CMK (cell line): ENCODE measurements around the gene CD44.

ENCODE experiments used
- DNase-seq: peaks from one replicate; pipeline ENCODE4 v3.0.0-alpha.2; 2010; ENCODE audit warnings: low read depth

CD44 gene

GRCh38 chr11:35112056-35112845, 26.7 kb upstream of the CD44 start:
- DNase-seq, result no peak

DNA sequence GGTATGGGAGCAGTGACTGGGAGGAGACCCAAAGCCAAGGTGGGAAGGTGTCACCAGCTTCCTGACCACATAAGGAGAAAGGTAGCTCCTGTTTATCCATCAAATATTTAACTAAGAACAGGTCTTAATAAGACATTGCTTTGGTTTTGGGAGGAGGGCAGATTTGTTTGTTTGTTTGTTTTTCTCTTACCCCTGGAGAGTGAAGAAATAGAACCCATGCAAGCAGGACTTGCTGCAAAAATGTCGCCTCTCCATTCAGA, 26.2 kb upstream of the CD44 start:
- no peak for DNase-seq

GRCh38 chr11:35114906-35115687, 23.9 kb upstream of the CD44 start:
- DNase-seq, result no peak

GRCh38 chr11:35115688-35116030, 23.3 kb upstream of the CD44 start:
- DNase-seq, result no peak

- DNase-seq, result no peak
These were observed 22.7 kb upstream of the CD44 start for GRCh38 chr11:35116245-35116644.

DNA sequence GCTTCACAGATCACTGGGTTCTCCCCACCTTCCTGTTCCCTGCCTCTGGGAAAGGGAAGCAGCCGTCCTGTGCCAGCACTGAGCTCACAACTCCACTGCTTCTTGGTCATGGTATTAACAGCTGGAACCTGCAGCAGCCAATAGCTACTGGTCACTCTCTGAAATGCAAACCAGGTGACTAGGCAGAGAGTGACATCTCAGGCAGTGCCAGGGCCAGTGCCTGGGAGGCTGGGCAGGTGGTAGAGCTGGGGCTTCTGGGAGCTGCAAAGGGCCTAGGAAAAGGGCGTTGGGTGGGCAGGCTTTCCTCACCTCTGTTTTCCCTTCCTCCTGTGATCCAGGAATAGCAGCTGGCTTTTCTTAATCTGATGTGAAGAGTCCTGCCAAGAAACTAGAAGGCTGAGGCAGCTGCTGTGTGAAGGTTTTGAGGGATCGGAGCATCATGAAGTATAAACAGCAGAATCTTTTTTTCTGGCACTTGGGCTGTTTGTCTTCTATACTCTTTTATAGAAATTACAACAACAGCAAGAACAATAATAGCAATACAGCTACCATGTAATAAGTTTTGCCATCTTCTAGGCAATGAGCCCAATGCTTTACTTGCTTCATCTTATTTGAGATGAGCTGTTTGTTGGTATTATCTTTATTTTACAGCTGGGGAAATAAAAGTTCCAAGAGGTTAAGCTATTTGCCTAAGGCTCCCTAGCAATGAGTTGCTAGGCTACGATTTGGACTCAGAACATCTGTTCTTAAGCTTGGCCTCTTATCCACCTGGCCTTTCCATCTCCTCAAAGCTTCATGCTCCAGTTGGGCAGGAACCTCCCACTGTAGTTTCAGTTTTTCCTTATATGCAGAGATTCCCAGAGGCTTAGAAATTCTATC, 22.0 kb upstream of the CD44 start:
- DNase-seq, result no peak

DNA sequence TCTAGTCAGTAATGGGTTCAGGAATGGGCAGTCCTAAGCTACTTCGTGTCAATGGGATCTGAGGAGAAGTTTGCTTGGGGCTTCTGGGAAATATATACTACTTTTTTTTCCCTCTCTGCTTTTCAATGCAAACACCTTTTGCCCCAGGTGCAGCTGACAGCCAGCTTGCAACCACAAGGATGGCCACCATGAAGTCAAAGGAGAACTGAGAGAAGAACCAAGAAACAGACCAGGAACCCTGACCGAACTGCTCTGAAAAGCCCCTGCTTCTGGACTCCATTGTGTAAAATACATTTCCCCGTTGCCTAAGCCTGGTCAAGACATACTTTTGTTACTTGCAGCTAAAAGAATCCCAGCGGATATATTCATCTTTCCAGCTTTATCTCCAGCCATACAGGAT, 20.1 kb upstream of the CD44 start:
- DNase-seq, result no peak

- no peak for DNase-seq
These were observed 17.6 kb upstream of the CD44 start for GRCh38 chr11:35121326-35121865.

GRCh38 chr11:35122308-35122707, 16.7 kb upstream of the CD44 start:
- no peak for DNase-seq

DNA sequence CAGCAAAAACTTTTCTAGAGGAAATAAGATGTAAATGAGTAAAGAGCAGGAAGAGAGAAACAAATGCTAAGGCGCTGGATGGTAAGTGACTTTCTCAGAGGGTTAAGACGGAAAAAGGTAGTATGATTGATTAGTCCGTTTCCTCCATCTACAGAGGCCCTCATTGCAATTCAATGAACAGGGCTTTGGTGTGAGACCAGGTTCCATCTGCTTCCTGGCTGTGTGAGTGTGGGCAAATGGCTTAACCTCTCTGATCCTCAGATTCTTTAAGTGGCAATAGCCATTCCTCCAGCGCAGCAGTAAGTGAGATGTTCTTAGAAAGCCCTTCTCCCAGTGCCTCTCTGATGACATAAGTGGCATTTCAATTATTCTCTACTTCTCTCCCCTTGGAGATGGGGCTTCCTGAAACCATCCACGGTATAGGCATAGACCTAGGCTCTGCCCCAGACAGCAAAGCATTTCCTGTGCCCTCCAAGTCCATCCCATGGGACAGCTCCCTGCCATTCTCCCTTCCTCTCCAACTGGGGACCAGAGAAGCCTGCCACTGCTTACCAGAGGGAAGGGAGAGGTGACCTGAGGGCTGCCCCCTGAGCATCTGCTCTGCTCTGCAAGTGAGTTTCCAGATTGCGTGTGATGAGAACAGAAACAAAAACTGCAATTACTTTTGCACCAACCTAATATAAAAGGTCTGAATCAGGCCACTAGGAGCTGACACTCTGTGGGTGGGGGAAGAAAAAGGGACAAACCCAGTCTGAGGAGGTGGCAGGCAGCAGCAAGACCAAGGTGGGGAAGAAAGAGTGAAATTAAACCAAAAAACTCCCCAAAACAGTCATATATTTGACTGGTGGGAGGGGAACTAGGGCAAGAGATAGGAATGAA, 12.7 kb upstream of the CD44 start:
- no peak for DNase-seq

GRCh38 chr11:35126879-35127581, 11.9 kb upstream of the CD44 start:
- no peak for DNase-seq

DNA sequence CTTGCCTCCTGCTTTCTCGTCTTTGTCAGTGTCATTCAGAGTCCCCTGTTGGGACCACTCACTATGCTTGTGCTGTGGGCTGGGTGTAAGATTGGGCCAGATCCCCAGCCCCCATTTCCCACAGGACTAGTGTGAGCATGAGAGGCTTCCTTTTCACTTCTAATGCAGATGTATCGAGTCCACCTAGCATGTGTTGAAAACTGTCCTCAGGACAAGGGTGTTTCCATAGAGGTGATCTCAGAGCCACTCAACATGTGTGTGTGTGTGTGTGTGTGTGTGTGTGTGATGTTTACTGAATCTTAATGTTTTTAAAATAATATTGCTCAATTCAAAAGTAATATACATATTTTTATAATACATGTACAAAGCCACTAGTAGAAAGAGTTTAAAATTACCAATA, 11.4 kb upstream of the CD44 start:
- DNase-seq, result no peak

GRCh38 chr11:35131094-35131493, 7.9 kb upstream of the CD44 start:
- no peak for DNase-seq

- no peak for DNase-seq
These were observed 7.1 kb upstream of the CD44 start for GRCh38 chr11:35131886-35132285.

DNA sequence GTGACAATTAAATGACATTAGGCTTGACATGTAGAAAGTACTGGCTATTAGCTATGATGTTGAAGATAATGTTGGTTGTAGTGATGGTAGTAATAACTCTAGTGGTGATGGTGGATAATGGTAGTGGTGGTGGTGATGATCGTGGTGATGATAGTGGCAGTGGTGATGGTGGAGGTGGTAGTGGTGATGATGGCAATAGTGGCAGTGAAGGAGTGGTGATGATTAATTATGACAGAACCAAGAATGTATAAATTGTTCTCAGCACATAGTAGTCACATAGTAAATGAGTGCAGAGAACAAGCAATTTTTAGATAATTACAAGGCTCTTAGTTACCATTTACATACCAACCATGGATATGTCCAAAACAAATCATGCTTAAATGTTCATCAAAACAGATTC, 5.3 kb upstream of the CD44 start:
- DNase-seq, result no peak

- no peak for DNase-seq
These were observed 4.4 kb upstream of the CD44 start for GRCh38 chr11:35134403-35135148.

DNA sequence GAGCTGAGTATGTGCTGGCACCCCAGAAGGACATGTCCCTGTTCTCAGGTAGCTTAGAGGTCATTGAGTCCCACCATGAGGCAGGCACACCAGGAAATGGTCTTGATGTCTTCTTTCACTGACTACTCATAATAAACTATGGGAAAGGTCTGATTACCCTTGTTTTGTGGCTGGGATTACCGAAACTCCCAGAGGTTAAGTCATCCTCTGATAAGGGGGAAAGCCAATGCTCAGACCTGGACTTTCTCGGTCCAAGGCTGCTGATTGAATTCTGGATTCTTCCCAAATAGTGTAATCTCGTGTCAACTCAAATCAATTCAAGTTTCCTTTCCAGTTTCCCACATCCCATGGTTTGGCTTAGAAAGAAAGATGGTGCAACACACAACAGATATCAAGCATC, 3.7 kb upstream of the CD44 start:
- no peak for DNase-seq

DNA sequence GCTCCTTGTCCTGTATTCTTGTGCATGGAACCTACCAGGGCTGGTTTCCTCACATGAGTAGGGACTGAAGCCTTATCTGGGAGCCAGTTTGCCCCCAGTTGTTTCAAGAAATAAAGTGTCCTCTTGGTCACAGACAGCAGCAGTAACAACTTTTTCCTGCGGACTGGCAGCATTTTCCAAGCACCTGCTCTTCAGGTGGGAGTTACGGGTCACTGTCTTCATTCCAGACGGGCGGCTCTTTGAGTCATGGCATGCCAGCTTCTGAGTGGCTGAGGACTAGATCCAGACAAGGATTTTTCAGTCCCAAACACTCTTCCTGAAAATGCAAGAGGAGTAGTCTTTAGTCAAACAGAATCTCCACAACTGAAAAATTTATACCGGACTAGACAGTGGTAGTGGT, 2.7 kb upstream of the CD44 start:
- no peak for DNase-seq

- no peak for DNase-seq
These were observed 913 bp upstream of the CD44 start for GRCh38 chr11:35138058-35138457.

DNA sequence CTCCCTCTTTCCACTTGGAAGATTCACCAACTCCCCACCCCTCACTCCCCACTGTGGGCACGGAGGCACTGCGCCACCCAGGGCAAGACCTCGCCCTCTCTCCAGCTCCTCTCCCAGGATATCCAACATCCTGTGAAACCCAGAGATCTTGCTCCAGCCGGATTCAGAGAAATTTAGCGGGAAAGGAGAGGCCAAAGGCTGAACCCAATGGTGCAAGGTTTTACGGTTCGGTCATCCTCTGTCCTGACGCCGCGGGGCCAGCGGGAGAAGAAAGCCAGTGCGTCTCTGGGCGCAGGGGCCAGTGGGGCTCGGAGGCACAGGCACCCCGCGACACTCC, 397 bp upstream of the CD44 start:
- DNase-seq, result no peak
